SIG-M5 (cell line): ENCODE results near the gene LDLRAD4.

Experiments used
- DNase-seq: peaks from one replicate; lab custom pipeline; 2025; lab: John Stamatoyannopoulos, UW

Gene LDLRAD4

DNA sequence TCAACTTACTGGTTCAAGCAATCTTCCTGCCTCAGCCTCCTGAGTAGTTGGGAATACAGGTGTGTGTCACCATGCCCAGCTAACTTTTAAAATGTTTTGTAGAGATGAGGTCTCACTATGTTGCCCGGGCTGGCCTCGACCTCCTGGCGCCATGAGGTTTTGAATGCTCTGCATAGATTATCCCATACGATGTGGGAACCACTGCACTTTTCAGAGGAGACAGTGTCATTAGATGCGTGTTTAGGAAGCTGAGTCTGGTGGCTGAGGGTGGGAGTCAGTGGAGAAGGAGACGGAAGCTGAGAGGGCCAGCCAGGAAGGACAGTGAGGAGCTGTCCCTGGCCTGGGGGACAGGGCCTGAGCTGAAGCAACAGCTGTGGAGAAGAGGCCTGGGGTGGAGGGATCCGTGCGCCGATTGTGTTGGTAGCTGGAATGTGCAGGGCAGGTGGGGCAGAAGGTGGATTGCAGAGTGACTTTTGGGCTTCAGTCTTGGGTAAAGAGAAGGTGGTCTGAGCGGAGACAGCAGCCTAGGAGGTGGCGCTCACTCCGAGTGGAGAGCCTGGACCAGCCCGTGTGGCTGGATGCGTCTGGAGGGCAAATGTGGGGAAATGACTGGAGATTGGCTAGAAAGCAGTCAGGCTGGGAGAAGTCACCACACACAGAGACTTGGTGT, 68.0 kb downstream of the LDLRAD4 start:
- DNase-seq, result no peak

DNA sequence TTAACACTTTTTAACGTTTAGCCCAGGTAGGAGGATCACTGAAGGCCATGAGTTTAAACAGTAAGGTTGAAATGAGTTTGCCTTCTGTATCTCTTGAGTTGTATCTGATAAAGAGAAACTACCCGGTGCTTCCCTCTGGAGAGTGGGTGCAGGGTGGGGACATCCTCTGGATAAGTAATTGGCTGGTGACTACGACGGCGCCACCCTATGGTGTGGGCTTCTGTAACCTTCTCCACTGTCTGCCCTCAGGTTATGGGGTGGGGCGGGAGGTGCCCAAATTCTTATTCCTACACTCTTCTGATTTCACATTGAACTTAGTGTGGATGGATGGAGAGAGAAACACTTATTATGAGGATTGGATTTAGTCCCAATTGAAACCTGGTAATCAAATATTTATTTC, 68.8 kb downstream of the LDLRAD4 start:
- no peak for DNase-seq

DNA sequence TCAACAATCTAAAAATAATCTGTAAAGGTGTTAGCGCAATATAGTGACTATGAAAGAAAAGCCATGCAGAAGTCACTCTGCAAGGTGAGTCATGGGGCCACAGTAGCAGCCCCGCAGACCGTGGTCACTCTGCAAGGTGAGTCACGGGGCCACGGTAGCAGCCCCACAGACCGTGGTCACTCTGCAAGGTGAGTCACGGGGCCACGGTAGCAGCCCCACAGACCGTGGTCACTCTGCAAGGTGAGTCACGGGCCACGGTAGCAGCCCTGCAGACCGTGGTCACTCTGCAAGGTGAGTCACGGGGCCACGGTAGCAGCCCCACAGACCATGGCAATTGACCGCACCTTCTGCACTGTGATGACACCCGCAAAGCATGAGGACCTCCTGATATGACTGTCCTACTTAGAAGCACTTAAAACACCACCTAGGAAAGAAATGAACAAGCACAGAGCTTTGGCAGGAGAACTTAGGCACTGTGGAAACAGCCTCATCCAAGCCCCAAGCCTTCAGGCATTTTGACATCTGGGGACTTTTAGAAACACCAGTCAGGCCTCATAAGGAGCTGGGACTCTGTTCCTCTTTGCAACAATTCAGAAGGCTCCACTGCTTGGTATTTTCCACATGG, 70.1 kb downstream of the LDLRAD4 start:
- no peak for DNase-seq

DNA sequence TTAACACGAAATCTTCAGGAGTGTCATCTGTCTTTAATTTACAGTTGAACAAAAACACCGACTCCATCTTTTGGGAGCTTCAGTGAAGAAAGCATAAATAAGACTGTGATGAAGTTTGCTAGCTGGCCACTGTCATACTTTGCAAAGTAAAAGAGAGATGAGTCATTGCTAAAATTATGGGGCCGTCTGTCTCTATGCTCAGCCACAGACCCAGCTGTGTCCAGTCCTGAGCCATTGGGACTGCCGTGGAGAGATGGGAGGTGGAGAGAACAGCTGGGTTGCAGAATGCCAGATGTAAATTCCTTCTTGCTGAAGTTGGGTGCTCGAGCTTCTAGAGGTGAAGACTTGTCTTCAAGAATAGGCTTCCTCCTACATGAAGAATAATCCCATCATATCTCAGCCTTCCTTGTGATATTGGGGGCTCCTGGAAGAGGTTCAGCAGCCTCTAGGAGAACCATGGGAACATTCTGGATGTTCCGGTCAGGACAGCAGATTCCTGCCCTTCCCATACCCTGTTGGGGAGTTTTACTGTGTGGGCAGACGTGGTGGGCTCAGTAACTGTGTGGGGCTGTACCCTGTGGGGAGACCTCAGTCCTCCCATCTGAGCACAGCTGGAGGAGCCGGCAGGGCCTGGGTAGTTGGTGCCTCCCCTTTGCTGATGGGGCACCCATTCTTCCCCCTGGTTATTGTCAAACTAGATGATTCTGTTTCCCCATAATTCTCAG, 71.1 kb downstream of the LDLRAD4 start:
- DNase-seq, result no peak

DNA sequence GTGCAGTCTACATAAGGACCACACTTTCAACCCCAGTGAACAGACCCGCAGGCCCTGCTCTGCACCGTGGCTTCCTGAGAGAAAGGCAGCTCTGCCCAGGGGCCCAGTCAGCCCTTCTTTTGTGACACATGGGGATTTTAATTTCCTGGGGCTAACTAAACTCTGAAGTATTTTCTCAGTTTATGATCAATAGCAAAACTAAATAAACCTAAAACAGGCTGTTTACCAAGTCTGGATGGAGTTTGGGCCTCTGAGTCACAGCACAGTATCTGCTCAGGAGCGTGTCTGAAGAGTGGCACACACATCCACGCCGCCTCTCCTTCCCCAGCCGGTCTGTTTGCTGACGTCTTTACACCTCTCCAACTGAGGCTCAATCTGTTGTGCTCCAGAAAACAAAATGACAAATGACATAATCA, 72.3 kb downstream of the LDLRAD4 start:
- DNase-seq, result no peak

DNA sequence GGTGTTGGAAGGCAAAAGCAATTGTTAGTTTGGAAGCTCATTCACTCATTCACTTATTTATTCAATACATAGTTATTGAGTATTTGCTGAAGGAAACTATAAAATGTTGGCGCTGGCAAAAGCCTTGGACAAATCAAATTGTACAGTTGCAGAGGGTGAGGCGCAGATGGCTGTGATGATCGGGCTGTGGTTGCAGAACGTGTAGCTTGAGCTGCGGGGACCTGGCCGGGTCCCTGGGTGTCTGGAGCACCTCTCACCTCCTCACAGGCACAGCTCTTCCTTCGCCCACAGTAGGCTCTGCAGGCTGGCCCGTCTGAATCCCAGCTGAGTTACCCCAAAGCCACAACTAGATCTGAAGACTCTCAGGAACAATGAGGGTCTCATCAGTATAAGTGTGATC, 72.7 kb downstream of the LDLRAD4 start:
- DNase-seq, result no peak

DNA sequence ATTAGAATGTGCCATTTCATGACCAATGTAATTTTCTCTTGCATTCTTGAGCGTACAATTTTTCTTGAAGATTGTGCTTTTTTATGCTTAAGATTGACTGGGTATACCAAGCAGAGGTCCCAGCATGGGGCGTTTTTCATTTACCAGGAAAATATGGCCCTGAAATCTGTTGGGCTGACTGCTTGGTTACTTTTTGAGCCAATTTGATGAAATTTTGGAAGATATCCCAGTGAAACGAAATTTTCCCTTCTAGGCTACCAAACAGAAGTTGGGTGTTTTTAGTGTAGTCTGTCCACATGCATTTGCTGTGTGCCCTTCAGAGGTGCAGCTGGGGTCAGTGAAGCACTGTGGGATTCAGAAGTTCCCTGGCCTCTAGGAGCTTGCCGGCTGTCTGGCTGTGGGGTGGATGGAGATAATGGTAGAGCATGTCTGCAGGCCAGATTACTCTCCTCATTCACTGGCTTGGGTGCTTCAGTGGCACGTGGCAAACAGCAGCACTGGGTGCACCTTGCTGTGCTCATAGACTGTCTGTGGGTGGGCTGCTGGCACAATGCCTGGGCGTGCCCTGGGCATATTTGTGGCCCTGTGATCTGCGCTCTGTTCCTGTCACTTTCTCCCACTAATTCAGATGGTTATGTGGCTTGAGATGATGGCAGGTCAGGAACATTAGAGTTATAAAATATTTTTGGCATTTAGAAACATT, 73.3 kb downstream of the LDLRAD4 start:
- DNase-seq, result no peak

DNA sequence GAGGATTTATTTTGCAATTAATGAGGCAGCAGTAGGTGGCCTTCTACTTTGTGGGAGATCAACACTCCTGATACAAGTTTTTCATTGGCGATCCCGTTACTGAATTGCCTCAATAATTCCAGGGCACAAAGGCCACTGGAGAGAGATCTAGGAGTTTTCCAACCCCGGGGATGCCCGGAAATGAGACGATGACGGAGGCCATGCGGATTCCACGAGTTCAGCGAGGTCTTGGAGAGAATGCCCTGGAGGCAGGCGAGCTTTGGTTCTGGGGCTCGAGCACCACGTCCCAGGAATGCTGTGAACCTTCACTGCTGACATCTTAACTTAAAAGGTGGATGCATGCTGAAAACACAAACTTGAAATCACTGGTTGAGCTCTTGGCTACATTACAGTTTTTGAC, 74.2 kb downstream of the LDLRAD4 start:
- no peak for DNase-seq

DNA sequence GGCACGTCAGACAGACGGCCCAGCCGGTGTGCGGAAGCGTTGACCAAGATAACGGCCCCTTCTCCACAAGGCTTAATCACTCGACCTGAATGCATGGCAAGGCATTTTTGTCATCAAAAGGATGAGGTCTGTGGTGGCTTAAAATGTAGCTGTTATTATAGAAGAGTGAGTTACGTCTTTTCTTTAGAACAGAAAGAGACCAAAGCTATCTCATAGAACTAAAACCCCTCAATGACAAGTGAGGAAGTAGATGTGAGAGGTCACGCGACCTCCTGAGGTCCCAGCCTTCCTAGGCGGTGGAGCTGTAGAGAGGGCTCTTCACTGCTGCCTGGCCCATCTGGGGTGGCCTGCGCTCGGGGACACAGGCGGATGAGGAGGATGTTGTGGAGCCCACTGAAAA, 75.7 kb downstream of the LDLRAD4 start:
- no peak for DNase-seq

DNA sequence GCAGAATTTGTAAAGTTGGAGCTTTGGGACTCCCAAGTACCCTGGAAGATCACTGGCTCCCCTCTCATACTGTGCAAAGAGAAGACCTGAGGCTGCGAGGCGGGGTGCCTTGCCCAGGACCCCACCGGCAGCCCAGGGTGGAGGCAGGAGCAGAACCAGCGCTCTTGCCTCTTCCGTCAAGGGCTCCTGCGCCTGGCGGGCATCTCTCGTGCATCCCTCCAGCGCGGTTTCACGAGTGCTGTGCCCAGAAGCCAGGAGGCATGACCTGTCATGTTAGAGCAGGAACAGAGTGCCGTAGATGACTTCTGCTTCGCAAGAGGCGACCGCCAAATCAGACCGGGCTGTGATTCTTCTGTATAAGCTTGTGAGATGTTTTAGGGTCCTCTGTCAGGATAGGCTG, 77.3 kb downstream of the LDLRAD4 start:
- no peak for DNase-seq

DNA sequence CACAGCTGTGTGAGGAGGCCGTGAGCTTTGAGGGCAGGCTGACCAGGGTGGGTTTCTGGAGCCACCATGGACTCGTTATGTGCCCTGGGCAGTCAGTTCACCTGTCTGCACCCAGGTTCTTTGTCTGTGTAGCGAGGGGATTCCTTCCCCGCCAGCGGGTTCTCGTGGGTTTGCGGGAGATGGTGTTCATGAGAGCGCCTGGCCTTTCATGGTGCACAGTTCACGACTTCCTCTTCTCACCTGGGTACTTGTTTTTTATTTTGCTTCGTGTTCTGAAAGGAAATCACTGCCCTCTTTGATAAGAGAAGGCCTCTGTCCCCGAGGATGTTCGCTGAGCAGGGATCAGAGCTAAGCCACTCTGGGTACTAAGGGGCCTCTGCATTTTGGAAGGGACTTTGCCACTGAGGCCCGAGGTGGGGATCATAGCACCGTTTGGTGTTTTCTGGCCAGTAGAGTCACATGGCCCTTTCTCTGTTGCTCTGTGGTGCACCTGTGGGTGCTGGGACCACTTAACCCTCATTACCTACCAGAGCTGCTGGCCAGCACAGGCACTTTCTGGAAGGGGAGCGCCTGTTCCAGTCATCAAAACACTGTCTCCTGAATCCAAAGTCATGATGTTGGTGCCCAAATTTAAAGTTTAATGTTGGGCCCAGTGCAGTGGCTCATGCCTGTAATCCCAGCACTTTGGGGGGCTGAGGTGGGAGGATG, 78.5 kb downstream of the LDLRAD4 start:
- no peak for DNase-seq

DNA sequence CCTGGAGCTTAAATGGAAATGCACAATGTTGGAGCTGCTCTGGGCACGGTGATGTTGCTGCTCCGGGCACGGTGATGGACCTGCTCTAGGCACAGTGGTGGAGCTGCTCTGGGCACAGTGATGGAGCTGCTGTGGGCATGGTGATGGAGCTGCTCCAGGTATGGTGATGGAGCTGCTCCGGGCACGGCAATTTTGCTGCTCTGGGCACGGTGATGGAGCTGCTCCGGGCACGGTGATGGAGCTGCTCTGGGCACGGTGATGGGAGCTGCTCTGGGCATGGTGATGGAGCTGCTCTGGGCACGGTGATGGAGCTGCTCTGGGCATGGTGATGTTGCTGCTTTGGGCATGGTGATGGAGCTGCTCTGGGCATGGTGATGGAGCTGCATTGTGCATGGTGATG, 79.7 kb downstream of the LDLRAD4 start:
- DNase-seq, result no peak

DNA sequence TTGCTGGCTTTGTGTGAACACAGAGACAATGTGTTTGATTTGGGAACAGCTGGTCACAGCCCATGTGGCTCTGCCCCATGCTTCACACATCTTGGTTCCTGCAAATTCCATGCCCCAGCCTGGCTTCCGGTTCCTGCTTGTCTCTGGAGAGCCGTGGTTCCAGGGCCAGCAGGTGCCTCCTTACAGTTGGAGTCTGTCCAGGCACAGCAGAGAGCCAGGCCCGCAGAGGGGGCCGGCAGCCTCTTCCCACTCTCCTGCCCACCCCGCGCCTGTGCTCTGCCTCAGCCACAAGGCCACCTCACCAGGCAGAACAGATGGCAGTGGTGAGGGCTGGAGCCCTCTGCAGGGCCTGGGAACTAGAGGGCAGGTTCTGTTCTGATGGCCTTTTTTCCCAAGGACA, 81.5 kb downstream of the LDLRAD4 start:
- DNase-seq, result no peak

DNA sequence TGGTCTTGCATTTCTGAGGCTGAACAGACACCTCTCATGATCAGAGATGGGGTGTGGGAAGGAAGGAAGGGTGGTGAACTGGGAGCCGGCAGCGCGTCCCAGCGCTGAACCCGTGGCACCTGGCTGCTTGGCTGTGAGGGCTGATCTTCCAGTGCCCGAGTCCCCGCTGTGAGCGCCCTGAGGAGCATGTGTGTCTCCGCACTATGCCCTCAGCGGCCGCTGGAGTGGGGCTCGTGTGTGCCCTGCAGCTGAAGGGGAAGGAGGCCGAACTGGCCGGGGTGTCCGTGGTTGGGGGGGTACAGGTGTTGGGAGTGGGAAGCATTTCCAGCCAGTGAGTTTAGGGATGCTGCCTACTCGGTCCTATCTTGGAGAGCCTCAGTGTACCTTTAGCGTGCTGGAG, 82.2 kb downstream of the LDLRAD4 start:
- DNase-seq, result no peak

DNA sequence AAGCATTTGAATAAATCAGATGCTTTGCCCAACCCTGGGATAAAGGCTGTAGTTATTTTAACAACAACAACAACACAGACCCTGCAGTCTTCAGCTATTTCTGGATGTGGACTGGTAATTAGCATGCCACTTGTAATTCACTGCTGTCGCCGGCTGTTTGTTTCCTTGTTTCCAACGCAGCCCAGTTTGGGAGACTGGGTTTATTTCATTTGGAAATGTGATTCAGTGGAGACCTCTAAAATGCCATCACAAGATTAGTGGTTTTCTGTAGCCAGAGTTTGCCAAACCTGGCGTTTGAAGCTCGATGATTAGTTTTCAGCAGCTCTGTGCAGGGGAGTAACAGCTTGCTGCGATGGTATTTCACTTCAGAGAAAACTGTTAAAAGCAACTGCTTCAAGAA, 83.5 kb downstream of the LDLRAD4 start:
- DNase-seq, result no peak

DNA sequence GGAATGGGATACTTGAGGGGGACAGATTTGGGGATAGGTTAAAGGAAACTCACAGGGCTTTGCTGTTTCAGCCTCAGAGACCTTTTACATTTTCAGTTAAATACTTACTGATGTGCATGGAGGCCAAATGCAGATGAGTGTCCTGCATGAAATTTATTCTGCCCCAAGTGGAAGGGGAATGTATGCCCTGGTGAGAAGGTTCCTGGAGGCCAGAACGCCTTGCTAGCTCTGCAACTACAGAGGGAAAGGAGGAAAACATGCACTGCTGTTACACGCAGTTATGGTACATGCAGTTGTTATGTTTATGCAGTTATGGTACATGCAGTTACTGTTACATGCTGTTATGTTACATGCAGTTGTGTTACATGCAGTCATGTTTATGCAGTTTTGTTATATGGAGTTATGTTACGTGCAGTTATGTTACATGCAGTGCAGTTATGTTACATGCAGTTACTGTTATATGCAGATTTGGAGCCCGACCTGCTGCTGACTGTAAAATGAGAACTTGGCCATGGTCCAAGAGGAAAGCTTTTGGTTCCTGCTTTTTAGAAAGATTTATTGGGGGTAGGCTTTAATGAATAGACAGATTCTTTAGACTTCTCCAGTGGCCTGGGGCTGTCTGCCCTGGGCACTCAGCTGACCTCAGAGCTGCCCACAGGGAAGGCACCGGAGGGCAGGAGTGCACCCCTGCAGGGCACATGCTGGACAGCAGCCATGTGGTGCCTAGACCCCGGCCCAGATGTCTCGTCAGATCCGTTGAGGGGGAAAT, 84.1 kb downstream of the LDLRAD4 start:
- DNase-seq, result no peak

DNA sequence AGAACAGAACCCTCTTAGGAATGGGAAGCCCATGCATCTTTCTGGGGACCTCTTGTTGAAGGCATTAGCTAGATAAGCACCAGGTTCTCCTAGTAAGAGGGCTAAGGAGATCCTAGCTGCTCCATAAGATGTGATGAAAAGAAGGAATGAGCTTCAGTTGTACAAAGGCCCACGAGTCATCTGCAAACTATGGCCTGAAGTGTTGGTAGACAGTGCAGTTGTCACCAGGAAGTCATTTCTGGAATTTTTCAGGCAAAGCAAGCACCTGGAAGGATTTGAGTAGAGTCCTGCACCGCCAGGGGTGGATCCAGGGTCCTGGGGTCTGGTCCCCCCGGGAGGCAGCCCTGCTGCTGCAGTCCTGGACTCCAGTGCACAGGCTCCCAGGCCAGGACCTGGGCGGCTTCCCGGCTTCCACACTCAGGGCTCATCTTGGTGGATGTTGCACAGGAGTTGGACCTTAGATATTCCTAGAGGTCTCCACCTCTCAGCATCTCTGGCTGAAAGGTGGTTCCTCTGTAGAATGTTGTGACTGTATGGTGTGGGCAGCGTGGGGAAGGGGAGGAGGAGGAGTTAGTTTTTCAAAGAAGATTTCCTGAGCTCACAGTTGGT, 85.3 kb downstream of the LDLRAD4 start:
- no peak for DNase-seq

DNA sequence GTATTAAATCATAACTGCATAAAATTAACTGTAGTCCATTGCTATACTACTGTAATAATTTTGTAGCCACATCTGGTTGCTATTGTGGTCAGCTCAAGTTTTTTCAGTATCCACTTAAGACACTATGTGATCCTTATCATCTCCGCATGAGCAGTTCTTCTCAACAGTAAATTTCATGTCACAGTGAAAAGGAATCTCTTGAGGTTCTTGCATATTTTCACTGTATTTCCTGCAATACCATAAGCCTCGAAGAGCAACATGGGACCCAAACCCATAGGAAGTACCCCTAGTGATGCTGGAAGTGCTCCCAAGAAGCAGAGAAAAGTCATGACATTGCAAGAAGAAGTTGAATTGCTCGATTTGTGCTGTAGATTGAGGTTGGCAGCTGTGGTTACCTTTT, 86.7 kb downstream of the LDLRAD4 start:
- no peak for DNase-seq

DNA sequence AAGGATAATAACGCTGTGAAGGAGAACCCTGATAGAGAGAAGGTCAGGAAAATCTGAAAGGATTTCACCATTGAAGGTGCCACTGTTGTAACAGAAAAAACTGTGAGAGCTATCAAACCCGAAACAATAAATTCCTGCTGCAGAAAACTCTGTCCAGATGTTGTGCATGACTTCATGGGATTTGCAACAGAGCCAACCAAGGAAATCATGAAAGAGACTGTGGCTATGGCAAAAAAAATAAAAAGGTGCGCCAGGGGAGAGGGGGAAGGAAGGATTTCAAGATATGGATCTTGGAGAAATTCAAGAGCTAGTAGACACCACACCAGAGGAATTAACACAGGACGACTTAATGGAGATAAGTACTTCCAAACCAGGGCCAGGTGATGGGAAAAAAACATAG, 88.0 kb downstream of the LDLRAD4 start:
- no peak for DNase-seq

DNA sequence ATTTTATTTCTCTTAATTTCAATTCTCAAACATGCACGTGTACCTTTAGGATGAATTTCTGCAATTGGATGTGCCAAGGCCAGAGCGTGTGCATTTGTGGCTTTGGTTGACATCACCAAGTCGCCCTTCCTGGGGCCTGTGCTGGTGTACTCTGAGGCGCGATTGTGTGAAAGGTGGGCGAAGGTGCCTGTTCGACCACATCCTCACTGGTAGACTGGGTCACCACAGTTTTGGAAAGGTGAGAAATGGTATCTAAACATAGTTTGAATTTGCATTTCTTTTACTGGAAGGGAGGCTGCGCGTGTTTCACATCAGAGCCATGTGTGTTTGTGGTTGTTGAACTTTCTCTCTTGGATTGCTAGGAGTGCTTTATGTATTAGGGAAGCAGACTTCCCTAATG, 89.8 kb downstream of the LDLRAD4 start:
- DNase-seq, result no peak
